ENCODE results near the gene FOXA2.

- TF ChIP-seq CBX2 (IDR thresholded peaks at IDR 0.05; ENCODE audit: borderline replicate concordance, low read depth) (no peak), CTCF (IDR thresholded peaks at IDR 0.05) (no peak), MAX (IDR thresholded peaks at IDR 0.05) (no peak), EP300 (IDR thresholded peaks at IDR 0.05) (no peak), PBX3 (IDR thresholded peaks at IDR 0.05) (no peak)
Measured at GRCh38 chr20:22545045-22545444, 39.3 kb downstream of the FOXA2 start.

All from A549 (cell line).